Activated CD4-positive, CD25-positive, alpha-beta regulatory T cell (primary cell): ENCODE measurements around the gene DYSF.

Experiments used
- DNase-seq, 4 experiments: peaks; one replicate each; lab custom pipeline; 2025; lab: John Stamatoyannopoulos, UW

The DYSF gene

GRCh38 chr2:71691747-71692441 lies 238.5 kb downstream of the DYSF start:
- DNase-seq = no peak

- no peak for DNase-seq
These were observed 239.4 kb downstream of the DYSF start for GRCh38 chr2:71692621-71693277.

GRCh38 chr2:71693286-71694270 lies 240.2 kb downstream of the DYSF start:
- DNase-seq = no peak

- no peak for DNase-seq
These were observed 241.3 kb downstream of the DYSF start for GRCh38 chr2:71694501-71695234.

GRCh38 chr2:71695235-71696120 lies 242.1 kb downstream of the DYSF start:
- DNase-seq = no peak

- DNase-seq = no peak
These were observed 243.0 kb downstream of the DYSF start for GRCh38 chr2:71696381-71696780.

- no peak for DNase-seq
These were observed 244.0 kb downstream of the DYSF start for GRCh38 chr2:71697106-71698004.

- DNase-seq = no peak
These were observed 246.1 kb downstream of the DYSF start for GRCh38 chr2:71699428-71699827.

- no peak for DNase-seq
These were observed 246.8 kb downstream of the DYSF start for GRCh38 chr2:71700041-71700657.

- DNase-seq = no peak
These were observed 247.5 kb downstream of the DYSF start for GRCh38 chr2:71700658-71701397.

- DNase-seq = no peak
These were observed 249.0 kb downstream of the DYSF start for GRCh38 chr2:71702071-71702970.

- no peak for DNase-seq
These were observed 249.9 kb downstream of the DYSF start for GRCh38 chr2:71702971-71703898.

GRCh38 chr2:71704131-71704561 lies 250.8 kb downstream of the DYSF start:
- DNase-seq = no peak

- no peak for DNase-seq
These were observed 251.3 kb downstream of the DYSF start for GRCh38 chr2:71704688-71705087.

- no peak for DNase-seq
These were observed 252.0 kb downstream of the DYSF start for GRCh38 chr2:71705171-71705960.

GRCh38 chr2:71706121-71706520 lies 252.8 kb downstream of the DYSF start:
- DNase-seq = no peak
